SK-N-SH (cell line): ENCODE measurements around the gene LIPT1. TPM values are rescaled to one million over a fixed set of nuclear protein-coding genes. Genes with fewer than 3 reads are reported as not detected.

Experiments
- CTCF ChIA-PET: fragments of 300-600, 350-600 bp; formaldehyde crosslinking; extraction: SDS; loops from one replicate; lab custom pipeline; 2021; lab: Yijun Ruan, JAX
- POLR2A ChIA-PET: fragments of 350-600 bp; sonication (Branson Sonifier 250); formaldehyde crosslinking; extraction: SDS; loops from one replicate; lab custom pipeline; 2020; ENCODE audit warnings: antibody characterized with exemption, inconsistent platforms; lab: Yijun Ruan, JAX
- DNase-seq: peaks from one replicate; pipeline ENCODE4 v3.0.0; 2012
- H2AFZ ChIP-seq: fragments of 200-600 bp; sonication (generic); 2 replicates; pipeline ENCODE4 v1.8.1; 2016; ENCODE audit warnings: antibody characterized with exemption, mild to moderate bottlenecking, low read depth
- H3F3A ChIP-seq: fragments of 200-600 bp; sonication (generic); replicated peaks from 2 replicates; pipeline ENCODE3; 2016; ENCODE audit warnings: antibody characterized with exemption, mild to moderate bottlenecking; ENCODE audit not compliant: insufficient read depth
- H3K27ac ChIP-seq, 2 experiments: fragments of 200-500 bp in 1 of 2; fragments of 200-600 bp in 1 of 2; sonication (Bioruptor generic) in 1 of 2; sonication (generic), shearing (Covaris generic) in 1 of 2; 2 replicates each; pipeline versions ENCODE4 v1.5.1 to v1.6.1; 2014 to 2016; ENCODE audit warnings: low read depth in 2 of 2, inconsistent platforms in 1 of 2, low read length in 1 of 2, mild to moderate bottlenecking in 1 of 2, mixed read lengths in 1 of 2
- H3K27me3 ChIP-seq: fragments of 200-600 bp; sonication (generic), shearing (Covaris generic); 2 replicates; pipeline ENCODE4 v1.6.1; 2016; ENCODE audit warnings: mixed run types; ENCODE audit not compliant: insufficient read depth
- H3K36me3 ChIP-seq, 2 experiments: fragments of 200-500 bp in 1 of 2; fragments of 200-600 bp in 1 of 2; sonication (Bioruptor generic) in 1 of 2; sonication (generic) in 1 of 2; replicated peaks in 1 of 2; 2 replicates each; pipeline versions ENCODE3 to v1.5.1; 2014 to 2016; ENCODE audit warnings: low read length in 1 of 2, mild to moderate bottlenecking in 1 of 2; ENCODE audit not compliant: insufficient read depth in 2 of 2, control insufficient read depth in 1 of 2
- H3K4me1 ChIP-seq, 2 experiments: fragments of 200-500 bp in 1 of 2; fragments of 200-600 bp in 1 of 2; sonication (Bioruptor generic) in 1 of 2; sonication (generic), shearing (Covaris generic) in 1 of 2; 2 replicates each; pipeline versions ENCODE4 v1.5.1 to v1.6.1; 2014 to 2016; ENCODE audit warnings: low read depth in 1 of 2, low read length in 1 of 2, mixed run types in 1 of 2; ENCODE audit not compliant: insufficient read depth in 2 of 2, control insufficient read depth in 1 of 2
- H3K4me2 ChIP-seq: fragments of 200-600 bp; sonication (generic), shearing (Covaris generic); 2 replicates; pipeline ENCODE4 v1.6.1; 2017; ENCODE audit warnings: mixed run types
- H3K4me3 ChIP-seq, 2 experiments: fragments of 200-500 bp in 1 of 2; fragments of 200-600 bp in 1 of 2; sonication (Bioruptor generic) in 1 of 2; sonication (generic), shearing (Covaris generic) in 1 of 2; 2 replicates each; pipeline versions ENCODE4 v1.5.1 to v1.8.1; 2014 to 2016; ENCODE audit warnings: low read depth in 2 of 2, inconsistent platforms in 1 of 2, low read length in 1 of 2, mild to moderate bottlenecking in 1 of 2, mixed read lengths in 1 of 2, moderate library complexity in 1 of 2
- H3K79me2 ChIP-seq: fragments of 200-600 bp; sonication (generic); 2 replicates; pipeline ENCODE4 v1.8.1; 2017; ENCODE audit warnings: mild to moderate bottlenecking; ENCODE audit not compliant: insufficient read depth
- H3K9ac ChIP-seq: fragments of 200-600 bp; sonication (generic); 2 replicates; pipeline ENCODE4 v1.6.1; 2017; ENCODE audit warnings: mixed run types
- H3K9me2 ChIP-seq: fragments of 200-600 bp; sonication (generic); 2 replicates; pipeline ENCODE4 v1.6.1; 2017; ENCODE audit warnings: mixed run types
- H3K9me3 ChIP-seq: fragments of 200-600 bp; sonication (generic); 2 replicates; pipeline ENCODE4 v1.6.1; 2017; ENCODE audit warnings: mixed run types, mild to moderate bottlenecking, moderate library complexity
- H4K20me1 ChIP-seq: fragments of 200-600 bp; sonication (generic); 2 replicates; pipeline ENCODE4 v1.6.1; 2017; ENCODE audit warnings: mild to moderate bottlenecking, mixed run types; ENCODE audit not compliant: insufficient read depth
- ELF1 ChIP-seq: IDR thresholded peaks from 2 replicates; pipeline ENCODE4 v1.4.0; 2012
- EP300 ChIP-seq, 2 experiments: IDR thresholded peaks; 2 replicates each; pipeline versions ENCODE4 v1.4.0 to v1.6.1; 2012; ENCODE audit warnings: borderline replicate concordance in 1 of 2, low read depth in 1 of 2, low read length in 1 of 2
- EZH2phosphoT487 ChIP-seq: fragments of 200-600 bp; sonication (generic); IDR thresholded peaks from 2 replicates; pipeline ENCODE4 v1.6.1; 2017; ENCODE audit warnings: low read depth, mixed run types, mild to moderate bottlenecking, antibody characterized with exemption, moderate library complexity, borderline replicate concordance
- FOXJ3 ChIP-seq: sonication (generic); formaldehyde crosslinking; IDR thresholded peaks from 2 replicates; pipeline ENCODE4 v1.5.1; 2020; ENCODE audit warnings: mild to moderate bottlenecking, missing genetic modification reagents
- MXI1 ChIP-seq: IDR thresholded peaks from 2 replicates; pipeline ENCODE4 v1.6.1; 2012; ENCODE audit warnings: mild to moderate bottlenecking, low read depth, low read length, improper control_type of control experiment
- NRF1 ChIP-seq: IDR thresholded peaks from 2 replicates; pipeline ENCODE4 v1.6.1; 2012; ENCODE audit warnings: low read depth, mild to moderate bottlenecking, low read length
- RFX5 ChIP-seq: IDR thresholded peaks from 2 replicates; pipeline ENCODE4 v1.6.1; 2012; ENCODE audit warnings: mild to moderate bottlenecking, improper control_type of control experiment, low read length
- SMC3 ChIP-seq: IDR thresholded peaks from 2 replicates; pipeline ENCODE4 v1.6.1; 2012; ENCODE audit warnings: low read depth, low read length, improper control_type of control experiment
- TAF1 ChIP-seq: IDR thresholded peaks from 2 replicates; pipeline ENCODE4 v1.6.1; 2012; ENCODE audit warnings: low read depth, mild to moderate bottlenecking, low read length, moderate library complexity, borderline replicate concordance
- TEAD4 ChIP-seq: IDR thresholded peaks from 2 replicates; pipeline ENCODE4 v1.4.0; 2012; ENCODE audit warnings: mild to moderate bottlenecking, borderline replicate concordance; ENCODE audit not compliant: insufficient read depth
- YY1 ChIP-seq: IDR thresholded peaks from 2 replicates; pipeline ENCODE4 v1.4.0; 2012; ENCODE audit warnings: low read depth, mild to moderate bottlenecking
- WGBS: methylation state at CpG from one replicate; pipeline ENCODE4 v1.1.6; 2017; ENCODE audit warnings: low lambda C conversion rate; 5-methylcytosine and 5-hydroxymethylcytosine counted together
- polyA plus RNA-seq, 3 experiments: library from polyadenylated mRNA; depleted of rRNA; stranded (reverse); fragments of >200 nt; gene quantifications; 2 replicates each; pipeline ENCODE4 v1.2.3, GENCODE V29; 2012
- TF ChIP-seq, protein P1 (sequence below): fragments of 150-350 bp; IDR thresholded peaks from 2 replicates; pipeline ENCODE4 v1.6.1; 2017; ENCODE audit warnings: antibody characterized with exemption, low read length, low read depth, borderline replicate concordance
- TF ChIP-seq, protein P2 (sequence below): IDR thresholded peaks from 2 replicates; pipeline ENCODE4; 2012

The LIPT1 gene
- polyA plus RNA-seq, 1 of the 3 experiments (the other 2 are of a cell fraction), result 5.4 TPM

DNA sequence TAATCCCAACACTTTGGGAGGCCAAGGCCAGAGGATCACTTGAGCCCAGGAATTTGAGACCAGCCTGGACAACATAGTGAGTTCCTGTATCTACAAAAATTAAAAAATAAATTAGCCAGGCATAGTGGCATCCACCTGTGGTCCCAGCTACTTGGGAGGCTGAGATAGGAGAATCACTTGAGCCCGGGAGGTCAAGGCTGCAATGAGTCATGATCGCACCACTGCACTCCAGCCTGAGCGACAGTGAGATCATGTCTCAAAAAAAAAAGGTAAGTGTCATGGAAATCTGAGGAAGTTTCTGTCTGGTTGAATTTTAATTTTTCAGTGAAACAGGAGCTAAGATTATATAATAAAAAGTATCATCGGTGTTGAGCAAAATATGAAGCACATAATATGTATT is 15.8 kb upstream of the LIPT1 start:
- H4K20me1 ChIP-seq, result no peaks in the 10 kb centered on the region
- H3K9me3 ChIP-seq, result no peaks in the 10 kb centered on the region
- 93% methylated on average over 4 of the region's 4 CpGs for WGBS
- no peak for TF ChIP-seq SMC3
- no peak for TF ChIP-seq EP300 (IDR thresholded peaks at IDR 0.05; ENCODE audit: borderline replicate concordance in 1 of 2, low read depth in 1 of 2, low read length in 1 of 2)
- TF ChIP-seq TEAD4, result no peak
- no peak for TF ChIP-seq YY1
- no peak for TF ChIP-seq MXI1
- no peak for TF ChIP-seq EZH2phosphoT487
- no peak for TF ChIP-seq TAF1
- H3F3A ChIP-seq, result peaks cover 9% of the 10 kb centered on the region
- POLR2A ChIA-PET, result no interaction called here
- H3K4me3 ChIP-seq, result no peak overlapping the region
- H2AFZ ChIP-seq, result no peak overlapping the region
- H3K36me3 ChIP-seq, result no peaks in the 10 kb centered on the region
- no peaks in the 10 kb centered on the region for H3K9me2 ChIP-seq
- DNase-seq, result no peak
- peaks cover 0 to 3% of the 10 kb centered on the region in 2 experiments; a peak in 2 of 4 replicates for H3K4me1 ChIP-seq
- CTCF ChIA-PET, result interaction anchor here (0.6 to 0.7 kb wide), 2 partner anchors 202 to 578 kb away, joined by 3 read pairs; no protein-coding TSS in a partner anchor
- no peaks in the 10 kb centered on the region for H3K79me2 ChIP-seq
- no peak overlapping the region for H3K4me2 ChIP-seq
- H3K9ac ChIP-seq, result no peak overlapping the region
- H3K27ac ChIP-seq, result no peak overlapping the region
- H3K27me3 ChIP-seq, result no peaks in the 10 kb centered on the region

DNA sequence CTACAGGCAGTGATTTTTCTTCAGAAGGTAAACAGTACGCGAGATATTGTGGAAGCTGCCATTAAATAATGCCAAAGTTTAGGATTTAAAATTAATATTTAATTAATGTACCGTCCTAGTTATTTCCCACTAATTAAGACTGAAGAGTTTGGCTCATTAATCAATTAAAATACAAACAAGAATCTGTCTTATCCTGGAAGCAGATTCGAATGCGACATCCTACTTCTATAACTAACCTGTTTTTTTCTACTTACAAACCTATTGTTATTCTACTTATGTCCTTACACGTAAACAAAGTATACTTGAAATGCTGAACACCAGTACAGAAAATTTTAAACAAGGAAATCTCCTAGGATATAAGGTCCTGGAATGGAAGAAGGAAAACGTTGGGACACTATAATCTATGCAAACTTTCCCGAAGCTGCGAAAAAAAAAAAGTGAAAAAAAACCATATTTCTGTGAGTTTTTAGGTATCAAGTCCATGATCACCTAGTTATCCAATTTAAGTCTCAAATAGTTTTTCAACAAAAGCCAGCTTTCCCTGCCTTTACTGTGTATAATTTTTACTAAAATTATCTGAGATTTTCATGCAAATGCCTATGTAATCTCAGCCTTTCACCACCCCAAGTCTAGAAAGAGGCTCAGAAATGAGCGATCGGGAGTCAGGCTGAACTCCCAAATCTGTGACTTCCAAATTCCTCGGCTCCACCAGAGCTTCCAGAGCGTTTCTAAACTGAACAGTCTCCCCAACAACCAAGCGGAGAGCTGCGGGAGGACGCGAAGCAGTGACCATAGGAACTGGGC is 14.5 kb upstream of the LIPT1 start:
- DNase-seq, result no peak
- H3F3A ChIP-seq, result peaks cover 9% of the 10 kb centered on the region
- H3K79me2 ChIP-seq, result no peaks in the 10 kb centered on the region
- no peaks in the 10 kb centered on the region for H3K9me3 ChIP-seq
- no peaks in the 10 kb centered on the region for H3K36me3 ChIP-seq
- H3K9me2 ChIP-seq, result no peaks in the 10 kb centered on the region
- POLR2A ChIA-PET, result interaction anchor here (0.7 to 1.8 kb wide), 4 partner anchors 14 to 197 kb away, joined by 3 to 20 read pairs (median 8); partner anchors contain the start of genes EIF5B, LIPT1, MITD1 and MRPL30
- TF ChIP-seq RFX5, result no peak
- H3K4me1 ChIP-seq, result peaks cover 0 to 3% of the 10 kb centered on the region in 2 experiments; a peak in 2 of 4 replicates
- H4K20me1 ChIP-seq, result no peaks in the 10 kb centered on the region
- peak overlapping the region; percentile 80 to 81 for H3K4me3 ChIP-seq
- H3K27me3 ChIP-seq, result no peaks in the 10 kb centered on the region
- H3K27ac ChIP-seq, result peak overlapping the region in 1 of 2 experiments; percentile 67; a peak in 2 of 4 replicates
- 18% methylated on average over 15 of the region's 17 CpGs for WGBS
- CTCF ChIA-PET, result interaction anchor here (0.6 to 1.7 kb wide), 3 partner anchors 15 to 650 kb away, joined by 3 to 6 read pairs (median 4); partner anchors contain the start of genes LIPT1 and TSGA10
- peak overlapping the region; percentile 97 for H2AFZ ChIP-seq
- peak overlapping the region; percentile 93 for H3K4me2 ChIP-seq
- H3K9ac ChIP-seq, result peak overlapping the region; percentile 42; the same call in 1 of the 2 replicates

DNA sequence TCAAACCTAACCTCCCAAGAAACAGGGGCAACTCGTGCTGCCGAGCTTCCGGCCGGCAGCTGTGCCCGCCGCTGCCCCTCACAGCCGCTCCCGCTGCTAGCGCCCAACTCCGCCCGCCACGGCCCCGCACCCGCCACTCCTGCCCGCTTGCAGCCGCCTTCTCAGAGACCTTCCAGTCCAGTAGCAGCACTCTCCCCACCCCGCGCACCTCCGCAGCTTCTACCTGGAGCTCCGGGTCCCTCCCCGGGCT is 14.0 kb upstream of the LIPT1 start:
- no peaks in the 10 kb centered on the region for H3K9me2 ChIP-seq
- WGBS, result 8% methylated on average over 2 of the region's 21 CpGs
- H3K36me3 ChIP-seq, result no peaks in the 10 kb centered on the region
- peak overlapping the region; percentile 42; the same call in 1 of the 2 replicates for H3K9ac ChIP-seq
- no peaks in the 10 kb centered on the region for H3K79me2 ChIP-seq
- peaks cover 0 to 3% of the 10 kb centered on the region in 2 experiments; a peak in 2 of 4 replicates for H3K4me1 ChIP-seq
- ChIA-PET POLR2A (interaction anchor here (0.7 to 1.8 kb wide), 4 partner anchors 14 to 196 kb away, joined by 3 to 20 read pairs (median 8); partner anchors contain the start of genes EIF5B, LIPT1, MITD1 and MRPL30), CTCF (interaction anchor here (0.6 to 1.7 kb wide), 3 partner anchors 15 to 649 kb away, joined by 3 to 6 read pairs (median 4); partner anchors contain the start of genes LIPT1 and TSGA10)
- no peaks in the 10 kb centered on the region for H3K27me3 ChIP-seq
- peak overlapping the region; percentile 93 for H3K4me2 ChIP-seq
- no peaks in the 10 kb centered on the region for H4K20me1 ChIP-seq
- H3K27ac ChIP-seq, result peak overlapping the region in 1 of 2 experiments; percentile 67; a peak in 2 of 4 replicates
- peak overlapping the region; percentile 80 to 81 for H3K4me3 ChIP-seq
- H2AFZ ChIP-seq, result peak overlapping the region; percentile 97
- no peaks in the 10 kb centered on the region for H3K9me3 ChIP-seq
- no peak for DNase-seq
- H3F3A ChIP-seq, result peaks cover 9% of the 10 kb centered on the region
- TF ChIP-seq FOXJ3 (no peak), ELF1 (0 out of 2 replicates have a peak, but pooled peaks have one; percentile 6), TAF1 (no peak), MXI1 (peak; percentile 27; the same call in 1 of the 2 replicates), YY1 (no peak), EZH2phosphoT487 (no peak), NRF1 (no peak)
- TF ChIP-seq, protein P1, sequence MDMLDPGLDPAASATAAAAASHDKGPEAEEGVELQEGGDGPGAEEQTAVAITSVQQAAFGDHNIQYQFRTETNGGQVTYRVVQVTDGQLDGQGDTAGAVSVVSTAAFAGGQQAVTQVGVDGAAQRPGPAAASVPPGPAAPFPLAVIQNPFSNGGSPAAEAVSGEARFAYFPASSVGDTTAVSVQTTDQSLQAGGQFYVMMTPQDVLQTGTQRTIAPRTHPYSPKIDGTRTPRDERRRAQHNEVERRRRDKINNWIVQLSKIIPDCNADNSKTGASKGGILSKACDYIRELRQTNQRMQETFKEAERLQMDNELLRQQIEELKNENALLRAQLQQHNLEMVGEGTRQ, result no peak
- TF ChIP-seq, protein P2, sequence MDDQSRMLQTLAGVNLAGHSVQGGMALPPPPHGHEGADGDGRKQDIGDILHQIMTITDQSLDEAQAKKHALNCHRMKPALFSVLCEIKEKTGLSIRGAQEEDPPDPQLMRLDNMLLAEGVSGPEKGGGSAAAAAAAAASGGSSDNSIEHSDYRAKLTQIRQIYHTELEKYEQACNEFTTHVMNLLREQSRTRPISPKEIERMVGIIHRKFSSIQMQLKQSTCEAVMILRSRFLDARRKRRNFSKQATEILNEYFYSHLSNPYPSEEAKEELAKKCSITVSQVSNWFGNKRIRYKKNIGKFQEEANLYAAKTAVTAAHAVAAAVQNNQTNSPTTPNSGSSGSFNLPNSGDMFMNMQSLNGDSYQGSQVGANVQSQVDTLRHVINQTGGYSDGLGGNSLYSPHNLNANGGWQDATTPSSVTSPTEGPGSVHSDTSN, result no peak
